OCI-LY1 (cell line): ENCODE measurements around the gene BLM.

Source experiments
- H2AFZ ChIP-seq: fragments of 200-600 bp; sonication (generic), shearing (Covaris generic); 2 replicates; pipeline ENCODE4 v1.6.0; 2014; ENCODE audit warnings: antibody characterized with exemption, mild to moderate bottlenecking, low read length
- H3F3A ChIP-seq: fragments of 200-600 bp; sonication (generic), shearing (Covaris generic); 2 replicates; pipeline ENCODE4 v1.6.0; 2014; ENCODE audit warnings: mild to moderate bottlenecking, antibody characterized with exemption, low read length, moderate library complexity; ENCODE audit not compliant: insufficient read depth
- H3K27ac ChIP-seq: fragments of 200-600 bp; sonication (generic); 2 replicates; pipeline ENCODE4 v1.5.1; 2014; ENCODE audit warnings: low read length, mixed run types, mild to moderate bottlenecking, low read depth; ENCODE audit not compliant: poor library complexity, severe bottlenecking
- H3K27me3 ChIP-seq: fragments of 200-600 bp; sonication (generic); 2 replicates; pipeline ENCODE4 v1.6.0; 2014; ENCODE audit warnings: antibody characterized with exemption, mild to moderate bottlenecking, low read length, moderate library complexity; ENCODE audit not compliant: insufficient read depth
- H3K36me3 ChIP-seq: fragments of 200-600 bp; sonication (generic); 2 replicates; pipeline ENCODE4 v1.6.1; 2014; ENCODE audit warnings: mild to moderate bottlenecking, antibody characterized with exemption, low read length, moderate library complexity, mixed read lengths; ENCODE audit not compliant: insufficient read depth
- H3K4me1 ChIP-seq: fragments of 200-600 bp; sonication (generic); 2 replicates; pipeline ENCODE4 v1.5.1; 2014; ENCODE audit warnings: mild to moderate bottlenecking, low read length, moderate library complexity; ENCODE audit not compliant: insufficient read depth, severe bottlenecking
- H3K4me2 ChIP-seq: fragments of 200-600 bp; sonication (generic), shearing (Covaris generic); 2 replicates; pipeline ENCODE4 v1.6.1; 2014; ENCODE audit warnings: low read length
- H3K4me3 ChIP-seq: fragments of 200-600 bp; sonication (generic); 2 replicates; pipeline ENCODE4 v1.5.1; 2014; ENCODE audit warnings: low read length, low read depth, mild to moderate bottlenecking, mixed read lengths; ENCODE audit not compliant: poor library complexity, severe bottlenecking
- H3K79me2 ChIP-seq: fragments of 200-600 bp; shearing (Covaris generic); 2 replicates; pipeline ENCODE4 v1.6.1; 2016; ENCODE audit warnings: mixed run types, low read length, mixed read lengths; ENCODE audit not compliant: insufficient read depth
- H3K9ac ChIP-seq: fragments of 200-600 bp; sonication (generic), shearing (Covaris generic); 2 replicates; pipeline ENCODE4 v1.6.1; 2014; ENCODE audit warnings: mild to moderate bottlenecking, low read length, mixed read lengths
- H3K9me2 ChIP-seq: fragments of 200-600 bp; sonication (generic), shearing (Covaris generic); 2 replicates; pipeline ENCODE4 v1.6.1; 2014; ENCODE audit warnings: low read depth, mild to moderate bottlenecking, low read length, mixed read lengths
- H3K9me3 ChIP-seq: fragments of 200-600 bp; shearing (Covaris generic); 2 replicates; pipeline ENCODE4 v1.6.1; 2014; ENCODE audit warnings: low read length, mixed read lengths
- H4K20me1 ChIP-seq: fragments of 200-600 bp; sonication (generic), shearing (Covaris generic); 2 replicates; pipeline ENCODE4 v1.6.0; 2016; ENCODE audit warnings: mild to moderate bottlenecking, low read length; ENCODE audit not compliant: insufficient read depth
- CTCF ChIP-seq: fragments of 200-600 bp; sonication (generic), shearing (Covaris generic); IDR thresholded peaks from 2 replicates; pipeline ENCODE4 v1.5.1; 2017; ENCODE audit warnings: mild to moderate bottlenecking, antibody characterized with exemption, low read length, moderate library complexity, mixed read lengths
- EZH2 ChIP-seq: fragments of 200-600 bp; sonication (generic), shearing (Covaris generic); IDR thresholded peaks from 2 replicates; pipeline ENCODE4 v1.8.0; 2017; ENCODE audit warnings: borderline replicate concordance, mixed run types, mild to moderate bottlenecking, antibody characterized with exemption, low read length, moderate library complexity, mixed read lengths

Gene BLM

GRCh38 chr15:90817117-90818057 is 100.2 kb downstream of the BLM start:
- Histone ChIP-seq H3K79me2 (no peaks in the 10 kb centered on the region), H4K20me1 (no peaks in the 10 kb centered on the region), H3K9me3 (no peaks in the 10 kb centered on the region), H3K4me3 (no peak overlapping the region), H3K36me3 (peaks cover 30% of the 10 kb centered on the region), H3K9ac (no peak overlapping the region), H3K4me1 (peaks cover 23% of the 10 kb centered on the region), H3K4me2 (no peak overlapping the region), H3F3A (no peaks in the 10 kb centered on the region), H3K9me2 (no peaks in the 10 kb centered on the region), H2AFZ (no peak overlapping the region), H3K27me3 (no peaks in the 10 kb centered on the region), H3K27ac (no peak overlapping the region)
- no peak for TF ChIP-seq CTCF
- no peak for TF ChIP-seq EZH2

- Histone ChIP-seq H3F3A (no peaks in the 10 kb centered on the region), H3K4me1 (peaks cover 23% of the 10 kb centered on the region), H3K79me2 (no peaks in the 10 kb centered on the region), H3K9ac (no peak overlapping the region), H3K27me3 (no peaks in the 10 kb centered on the region), H3K9me2 (no peaks in the 10 kb centered on the region), H3K36me3 (peaks cover 21% of the 10 kb centered on the region), H2AFZ (no peak overlapping the region), H3K27ac (no peak overlapping the region), H3K9me3 (no peaks in the 10 kb centered on the region), H3K4me3 (no peak overlapping the region), H4K20me1 (no peaks in the 10 kb centered on the region), H3K4me2 (no peak overlapping the region)
- peak; percentile 57; the same call in 1 of the 2 replicates for TF ChIP-seq CTCF
- no peak for TF ChIP-seq EZH2
These were observed 101.4 kb downstream of the BLM start for GRCh38 chr15:90818251-90819210.

DNA sequence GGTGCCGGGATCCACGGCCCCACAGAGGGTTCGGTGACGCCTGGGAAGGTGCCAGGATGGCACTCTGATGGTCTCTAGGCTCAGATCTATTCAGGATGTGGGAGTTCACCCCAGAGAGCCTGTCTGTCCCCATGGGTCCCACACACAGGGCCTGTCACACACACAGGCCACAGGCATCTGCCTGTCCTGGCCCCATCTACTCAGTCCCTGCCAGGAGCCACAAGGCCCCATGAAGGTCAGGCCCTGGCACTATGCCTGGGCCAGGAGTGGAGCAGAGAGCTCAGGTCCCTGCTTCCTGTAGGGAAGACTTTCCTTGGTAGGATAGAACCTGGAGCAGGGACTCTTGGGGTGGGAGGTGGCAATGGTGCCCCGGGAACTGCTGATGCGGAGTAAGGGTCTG is 102.2 kb downstream of the BLM start:
- Histone ChIP-seq H3K27ac (no peak overlapping the region), H3K79me2 (no peaks in the 10 kb centered on the region)

More for the DNA sequence above, 102.2 kb downstream of the BLM start:
- Histone ChIP-seq H4K20me1 (no peaks in the 10 kb centered on the region), H3K9ac (no peak overlapping the region), H3K27me3 (no peaks in the 10 kb centered on the region), H2AFZ (no peak overlapping the region), H3K4me3 (no peak overlapping the region), H3K9me2 (no peaks in the 10 kb centered on the region), H3K9me3 (no peaks in the 10 kb centered on the region), H3K36me3 (peaks cover 16% of the 10 kb centered on the region), H3K4me2 (no peak overlapping the region), H3F3A (no peaks in the 10 kb centered on the region), H3K4me1 (peaks cover 23% of the 10 kb centered on the region)
- TF ChIP-seq CTCF: no peak
